ENCODE data around the gene SNX7.
A peak's percentile ranks its signal among the peaks of the same experiment; 100 is the strongest.

The SNX7 gene

GRCh38 chr1:98754176-98754575 lies 92.7 kb downstream of the SNX7 start:
- H3K4me3 ChIP-seq (ENCODE audit: low read length) = no peak overlapping the region
- DNase-seq (ENCODE audit: low read depth, low spot score) = no peak

GRCh38 chr1:98761219-98761865 lies 99.8 kb downstream of the SNX7 start:
- no peak for DNase-seq (ENCODE audit: low read depth, low spot score)
- no peak overlapping the region for H3K4me3 ChIP-seq (ENCODE audit: low read length)

GRCh38 chr1:98763488-98764150 lies 102.1 kb downstream of the SNX7 start:
- no peak overlapping the region for H3K4me3 ChIP-seq (ENCODE audit: low read length)
- no peak for DNase-seq (ENCODE audit: low read depth, low spot score)

GRCh38 chr1:98764485-98764884 lies 103.0 kb downstream of the SNX7 start:
- no peak overlapping the region for H3K4me3 ChIP-seq (ENCODE audit: low read length)
- no peak for DNase-seq (ENCODE audit: low read depth, low spot score)

- no peak for DNase-seq (ENCODE audit: low read depth, low spot score)
- no peak overlapping the region for H3K4me3 ChIP-seq (ENCODE audit: low read length)
These were observed 104.7 kb downstream of the SNX7 start for GRCh38 chr1:98766255-98766654.

- no peak for DNase-seq (ENCODE audit: low read depth, low spot score)
- H3K4me3 ChIP-seq (ENCODE audit: low read length) = no peak overlapping the region
These were observed 107.6 kb downstream of the SNX7 start for GRCh38 chr1:98769162-98769561.

- H3K4me3 ChIP-seq (ENCODE audit: low read length) = no peak overlapping the region
- DNase-seq (ENCODE audit: low read depth, low spot score) = no peak
These were observed 120.4 kb downstream of the SNX7 start for GRCh38 chr1:98781906-98782305.

- no peak for DNase-seq (ENCODE audit: low read depth, low spot score)
- H3K4me3 ChIP-seq (ENCODE audit: low read length) = no peak overlapping the region
These were observed 122.3 kb downstream of the SNX7 start for GRCh38 chr1:98783821-98784220.

GRCh38 chr1:98791498-98791897 lies 130.0 kb downstream of the SNX7 start:
- H3K4me3 ChIP-seq (ENCODE audit: low read length) = no peak overlapping the region
- DNase-seq (ENCODE audit: low read depth, low spot score) = no peak

GRCh38 chr1:98792123-98792522 lies 130.6 kb downstream of the SNX7 start:
- no peak for DNase-seq (ENCODE audit: low read depth, low spot score)
- H3K4me3 ChIP-seq (ENCODE audit: low read length) = no peak overlapping the region

- H3K4me3 ChIP-seq (ENCODE audit: low read length) = no peak overlapping the region
- no peak for DNase-seq (ENCODE audit: low read depth, low spot score)
These were observed 131.6 kb downstream of the SNX7 start for GRCh38 chr1:98793136-98793535.

- no peak overlapping the region for H3K4me3 ChIP-seq (ENCODE audit: low read length)
- peak; percentile 59 for DNase-seq (ENCODE audit: low read depth, low spot score)
These were observed 132.8 kb downstream of the SNX7 start for GRCh38 chr1:98794196-98794886.

GRCh38 chr1:98796049-98796448 lies 134.5 kb downstream of the SNX7 start:
- no peak for DNase-seq (ENCODE audit: low read depth, low spot score)
- no peak overlapping the region for H3K4me3 ChIP-seq (ENCODE audit: low read length)

GRCh38 chr1:98797506-98797905 lies 136.0 kb downstream of the SNX7 start:
- no peak overlapping the region for H3K4me3 ChIP-seq (ENCODE audit: low read length)

More at GRCh38 chr1:98797506-98797905, 136.0 kb downstream of the SNX7 start:
- peak; percentile 23 for DNase-seq (ENCODE audit: low read depth, low spot score)
